ENCODE measurements around the gene SCART1.
"Not testable (repeated sequence)": the region's sequence is repeated elsewhere in the genome, so short reads cannot be mapped to it uniquely, and the experiment has no call there.

- not testable (repeated sequence) for TF ChIP-seq CTCF, POLR2AphosphoS5 (IDR thresholded peaks at IDR 0.05)
These were observed 64.8 kb downstream of the SCART1 start for GRCh38 chr10:133518517-133518916.

Data from gastroesophageal sphincter (tissue), 3 donors.